Measurements from ENCODE around the gene BRI3BP.

DNA sequence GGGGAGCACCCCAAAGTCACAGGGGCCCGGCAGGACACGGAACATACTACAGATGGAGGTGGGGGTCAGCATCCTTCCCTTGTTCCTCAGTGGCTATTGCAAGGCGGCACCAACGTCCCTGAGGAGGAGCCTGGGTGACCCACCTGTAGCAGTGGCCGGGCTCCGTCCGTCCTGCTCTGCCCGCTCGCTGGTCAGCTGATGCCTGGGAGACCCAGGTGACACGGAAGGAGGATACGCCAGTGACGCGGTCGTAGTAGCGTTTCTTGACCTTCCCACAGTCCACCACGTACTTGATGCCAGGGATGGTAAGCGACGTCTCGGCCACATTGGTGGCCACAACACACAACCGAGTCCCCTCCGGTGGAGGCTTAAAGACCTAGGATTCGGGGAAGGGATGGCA, 29.2 kb upstream of the BRI3BP start:
- no peak for TF ChIP-seq CTCF (IDR thresholded peaks at IDR 0.05)
- TF ChIP-seq POLR2A (IDR thresholded peaks at IDR 0.05), result no peak
